ENCODE results near the gene WDCP.
"Not testable (repeated sequence)": the region's sequence is repeated elsewhere in the genome, so short reads cannot be mapped to it uniquely, and the experiment has no call there.

WDCP gene

DNA sequence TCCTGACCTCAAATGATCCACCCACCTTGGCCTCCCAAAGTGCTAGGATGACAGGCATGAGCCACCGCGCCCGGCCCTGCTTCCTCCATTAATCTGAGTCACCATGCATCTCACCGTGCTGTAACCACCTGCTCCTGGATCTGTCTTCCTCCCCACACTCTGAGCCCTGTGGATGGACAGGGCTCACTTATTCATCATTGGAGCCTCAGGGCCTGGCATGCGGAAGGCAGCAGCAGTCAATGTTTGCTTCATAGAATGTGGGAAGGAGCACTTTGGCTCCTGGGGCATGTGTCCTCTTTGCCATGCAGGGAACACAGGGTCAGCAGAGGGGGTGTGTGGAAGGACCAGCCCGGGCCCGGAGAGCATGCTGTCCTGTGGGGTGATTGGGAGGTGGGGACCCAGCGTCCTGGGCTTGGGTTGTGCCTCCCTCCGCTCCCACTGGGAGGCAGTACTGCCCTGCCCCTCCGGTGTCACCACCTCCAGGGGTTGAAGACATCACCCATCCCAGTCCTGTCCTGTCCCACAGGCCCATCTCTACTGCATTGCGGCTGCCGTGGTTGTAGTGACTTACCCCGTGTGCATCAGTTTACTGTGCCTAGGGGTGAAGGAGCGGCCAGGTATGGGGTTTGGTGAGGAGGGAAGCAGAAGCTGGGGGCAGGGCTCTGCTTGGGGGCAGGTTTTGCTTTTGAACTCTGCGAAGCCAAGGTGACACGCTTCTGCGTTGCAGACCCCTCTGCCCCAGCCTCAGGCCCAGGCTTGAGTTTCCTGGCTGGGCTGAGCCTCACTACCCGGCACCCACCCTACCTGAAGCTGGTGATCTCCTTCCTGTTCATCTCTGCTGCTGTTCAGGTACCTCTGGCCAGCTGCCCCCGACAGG lies 25.8 kb downstream of the WDCP start:
- no peak for DNase-seq

DNA sequence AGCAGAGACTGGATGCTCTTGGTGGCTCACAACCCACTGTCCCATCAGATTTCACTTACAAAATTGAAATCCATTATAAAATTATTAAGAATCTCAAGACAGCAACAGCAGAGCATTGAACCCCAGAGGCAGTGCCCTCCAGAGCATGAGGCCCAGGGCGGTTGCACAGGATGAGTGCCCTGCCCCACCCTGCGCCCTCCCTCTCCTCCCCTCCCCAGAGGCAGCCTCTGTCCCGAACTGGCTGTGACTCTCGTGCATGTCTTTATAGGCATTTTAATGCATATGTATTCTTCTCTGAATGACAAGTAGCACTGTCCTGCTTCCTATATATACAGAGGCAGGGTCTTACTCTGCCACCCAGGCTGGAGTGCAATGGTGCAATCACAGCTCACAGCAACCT lies 26.9 kb downstream of the WDCP start:
- no peak for DNase-seq

DNA sequence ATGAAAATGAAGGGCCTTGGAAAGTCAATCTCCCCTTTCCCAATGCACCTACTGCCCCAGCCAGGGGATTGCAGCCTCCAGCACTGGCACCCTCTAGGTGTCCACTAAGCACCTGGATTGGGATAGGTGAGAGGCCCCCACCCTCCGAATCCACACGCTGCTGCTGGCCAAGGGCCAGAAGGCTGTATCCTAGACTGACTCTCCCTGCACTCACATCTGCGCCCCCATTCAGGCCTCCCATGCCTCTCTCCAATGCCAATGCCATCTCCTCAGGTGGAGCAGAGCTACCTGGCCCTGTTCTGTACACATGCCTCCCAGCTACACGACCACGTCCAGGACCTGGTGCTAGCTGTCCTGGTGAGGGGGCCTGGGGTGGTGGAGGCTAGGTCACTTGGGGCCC lies 27.5 kb downstream of the WDCP start:
- no peak for DNase-seq

DNA sequence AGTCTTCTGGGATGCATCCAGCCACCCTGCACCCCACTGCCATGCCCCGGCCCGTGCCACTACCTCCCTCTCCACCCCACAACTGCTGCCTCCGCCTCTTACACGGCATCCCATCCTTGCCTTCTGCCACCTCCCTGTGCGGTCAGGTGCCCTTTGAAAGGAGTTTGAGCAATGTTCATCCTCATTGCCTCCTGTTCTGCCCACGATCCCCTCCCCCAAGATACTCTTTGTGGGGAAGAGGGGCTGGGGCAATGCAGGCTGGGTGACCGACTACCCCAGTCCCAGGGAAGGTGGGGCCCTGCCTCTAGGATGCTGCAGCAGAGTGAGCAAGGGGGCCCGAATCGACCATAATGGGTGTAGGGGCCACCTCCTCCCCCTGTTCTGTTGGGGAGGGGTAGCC lies 28.9 kb downstream of the WDCP start:
- no peak for DNase-seq

DNA sequence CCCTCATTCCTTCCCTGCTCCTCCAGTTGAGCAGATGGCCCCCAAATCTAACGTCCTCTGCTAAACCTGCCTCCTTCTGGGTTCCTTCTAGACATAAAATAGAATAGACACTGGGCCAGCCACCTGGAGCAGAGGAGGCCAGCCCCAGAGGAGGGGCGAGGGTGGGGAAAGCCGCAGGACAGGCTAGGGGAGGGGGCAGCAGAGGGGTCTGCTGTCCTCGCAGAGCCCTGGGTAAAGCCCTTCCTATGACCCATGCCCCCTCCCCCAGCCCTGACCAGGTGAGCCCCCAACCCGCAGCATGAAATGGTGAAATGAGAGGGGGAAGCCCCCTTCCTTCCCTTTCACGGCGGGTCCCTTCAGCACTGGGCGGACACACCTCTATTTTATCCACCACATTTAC lies 29.5 kb downstream of the WDCP start:
- no peak for DNase-seq

DNA sequence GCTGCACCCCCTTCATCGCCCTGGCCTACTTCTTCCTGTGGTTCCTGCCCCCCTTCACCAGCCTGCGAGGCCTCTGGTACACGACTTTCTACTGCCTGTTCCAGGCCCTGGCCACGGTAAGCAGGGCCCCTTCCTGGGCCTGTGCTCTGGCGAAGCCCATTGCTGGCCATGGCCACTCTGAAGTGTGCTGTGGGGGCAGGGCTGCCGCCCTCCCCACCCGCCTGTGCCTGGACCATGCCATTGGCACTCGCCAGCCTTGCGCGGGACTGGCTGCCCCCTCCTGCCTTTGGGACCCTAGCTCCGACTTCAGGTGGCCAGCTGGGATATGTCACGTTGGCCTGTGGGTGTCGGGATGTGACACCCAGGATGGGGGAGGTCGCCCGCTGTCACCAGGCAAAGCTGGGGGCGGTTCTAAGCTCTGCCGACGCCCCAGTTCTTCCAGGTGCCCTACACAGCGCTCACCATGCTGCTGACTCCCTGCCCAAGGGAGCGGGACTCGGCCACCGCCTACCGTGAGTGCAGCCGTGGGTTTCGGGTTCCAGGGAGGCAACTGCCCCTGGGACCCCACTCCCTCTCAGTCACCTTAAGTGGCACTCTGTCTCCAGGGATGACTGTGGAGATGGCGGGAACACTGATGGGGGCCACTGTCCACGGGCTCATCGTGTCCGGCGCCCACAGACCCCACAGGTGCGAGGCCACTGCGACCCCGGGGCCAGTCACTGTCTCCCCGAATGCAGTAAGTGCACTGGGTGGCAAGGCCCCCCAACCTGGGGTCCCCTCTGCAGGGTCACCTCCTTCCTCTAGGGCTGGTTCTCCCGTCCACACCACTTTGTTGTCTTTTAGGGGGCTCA lies 30.1 kb downstream of the WDCP start:
- DNase-seq = no peak

DNA sequence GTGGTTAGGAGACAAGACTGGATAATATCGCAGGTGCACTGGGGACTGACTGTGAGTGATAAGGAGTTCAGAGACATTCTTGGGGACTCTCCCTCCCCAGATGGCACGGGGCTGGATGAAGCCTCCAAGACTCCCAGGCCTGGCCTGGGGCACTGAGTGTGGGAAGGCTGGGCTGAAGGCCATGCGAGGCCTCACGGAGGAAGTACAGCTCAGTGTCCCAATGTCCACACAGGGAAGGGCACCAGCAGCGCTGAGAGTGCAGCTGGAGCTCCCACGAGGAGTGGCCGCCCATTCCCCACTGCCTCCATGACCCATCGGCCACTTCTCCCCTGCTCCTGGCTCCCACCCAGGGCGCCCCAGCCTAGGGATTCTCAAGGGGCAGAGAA lies 30.8 kb downstream of the WDCP start:
- no peak for DNase-seq

DNA sequence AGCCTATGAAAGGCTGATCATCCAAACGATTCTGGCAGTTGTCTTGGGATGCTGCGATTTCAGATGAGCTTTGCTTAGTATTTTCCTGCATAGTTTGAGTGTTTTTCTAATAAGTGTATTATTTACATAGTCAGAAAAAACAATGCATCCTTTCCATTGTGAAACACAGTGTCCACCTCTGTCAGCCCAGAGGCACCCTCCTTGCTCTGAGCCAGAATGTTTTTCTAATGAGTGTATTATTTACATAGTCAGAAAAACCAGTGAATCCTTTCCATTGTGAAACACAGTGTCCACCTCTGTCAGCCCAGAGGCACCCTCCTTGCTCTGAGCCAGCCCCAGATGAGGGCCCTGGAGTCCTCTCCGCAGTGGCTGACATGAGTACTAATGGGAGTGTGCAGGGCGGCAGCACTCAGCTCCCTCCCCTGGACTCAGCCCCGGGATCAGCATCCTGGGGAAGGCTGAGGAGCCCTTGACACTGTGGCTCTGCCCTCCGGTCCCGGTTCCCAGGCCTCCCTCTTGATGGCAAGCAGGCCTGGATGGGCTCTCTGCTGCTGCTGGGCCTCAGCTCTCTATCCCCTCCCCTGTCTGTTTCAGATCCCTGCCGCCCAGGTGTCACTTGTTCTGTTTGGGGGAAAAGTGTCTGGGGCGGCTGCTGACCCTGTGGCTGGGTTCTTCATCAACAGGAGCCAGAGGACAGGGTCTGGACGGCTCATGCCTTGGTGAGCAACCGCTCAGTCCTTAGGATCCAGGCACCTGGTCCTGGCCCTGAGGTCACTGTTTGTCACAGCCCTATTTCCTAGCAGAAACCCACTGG lies 31.4 kb downstream of the WDCP start:
- no peak for DNase-seq

DNA sequence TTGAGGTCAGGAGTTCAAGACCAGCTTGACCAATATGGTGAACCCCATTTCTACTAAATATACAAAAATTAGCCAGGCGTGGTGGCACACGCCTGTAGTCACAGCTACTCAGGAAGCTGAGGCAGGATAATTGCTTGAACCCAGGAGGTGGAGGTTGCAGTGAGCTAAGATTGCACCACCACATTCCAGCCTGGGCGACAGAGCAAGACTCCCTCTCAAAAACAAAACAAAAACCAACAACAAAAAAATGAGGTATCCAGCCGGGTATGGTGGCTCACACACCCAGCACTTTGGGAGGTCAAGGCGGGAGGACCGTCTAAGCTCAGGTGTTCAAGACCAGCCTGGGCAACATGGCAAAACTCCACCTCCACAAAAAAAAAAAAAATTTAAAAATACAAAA lies 32.3 kb downstream of the WDCP start:
- not testable (repeated sequence) for DNase-seq

DNA sequence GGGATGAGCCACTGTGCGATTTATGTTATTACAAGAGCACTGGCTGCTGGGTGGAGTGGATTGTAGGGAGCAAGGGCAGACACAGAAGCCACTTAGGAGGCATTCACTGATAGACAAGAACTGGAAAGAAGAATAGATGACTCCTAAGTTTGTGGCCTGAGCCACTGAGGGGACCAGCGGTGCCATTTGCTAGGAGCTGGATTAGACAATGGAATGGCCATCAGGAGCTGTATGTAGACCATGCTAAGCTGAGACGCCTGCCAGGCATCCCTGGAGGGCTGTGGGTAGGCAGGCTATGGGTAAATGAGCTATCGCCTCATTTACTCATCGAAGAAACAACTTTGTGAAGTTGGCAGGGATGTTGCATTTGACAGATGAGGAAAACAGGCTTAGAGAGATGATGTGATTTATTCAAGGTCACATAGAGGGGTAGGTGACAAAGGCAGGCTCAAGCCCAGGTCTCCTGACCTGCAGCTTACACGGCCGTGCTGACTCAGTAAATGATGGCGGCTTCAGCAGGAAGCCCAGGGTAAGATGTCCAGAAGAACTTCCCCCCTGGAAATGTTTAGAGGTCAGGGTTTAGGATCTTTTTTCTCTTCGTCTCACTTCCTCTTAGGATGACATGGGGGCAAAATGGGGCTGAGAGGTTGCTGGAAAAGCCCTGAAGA lies 34.5 kb downstream of the WDCP start:
- DNase-seq = no peak

DNA sequence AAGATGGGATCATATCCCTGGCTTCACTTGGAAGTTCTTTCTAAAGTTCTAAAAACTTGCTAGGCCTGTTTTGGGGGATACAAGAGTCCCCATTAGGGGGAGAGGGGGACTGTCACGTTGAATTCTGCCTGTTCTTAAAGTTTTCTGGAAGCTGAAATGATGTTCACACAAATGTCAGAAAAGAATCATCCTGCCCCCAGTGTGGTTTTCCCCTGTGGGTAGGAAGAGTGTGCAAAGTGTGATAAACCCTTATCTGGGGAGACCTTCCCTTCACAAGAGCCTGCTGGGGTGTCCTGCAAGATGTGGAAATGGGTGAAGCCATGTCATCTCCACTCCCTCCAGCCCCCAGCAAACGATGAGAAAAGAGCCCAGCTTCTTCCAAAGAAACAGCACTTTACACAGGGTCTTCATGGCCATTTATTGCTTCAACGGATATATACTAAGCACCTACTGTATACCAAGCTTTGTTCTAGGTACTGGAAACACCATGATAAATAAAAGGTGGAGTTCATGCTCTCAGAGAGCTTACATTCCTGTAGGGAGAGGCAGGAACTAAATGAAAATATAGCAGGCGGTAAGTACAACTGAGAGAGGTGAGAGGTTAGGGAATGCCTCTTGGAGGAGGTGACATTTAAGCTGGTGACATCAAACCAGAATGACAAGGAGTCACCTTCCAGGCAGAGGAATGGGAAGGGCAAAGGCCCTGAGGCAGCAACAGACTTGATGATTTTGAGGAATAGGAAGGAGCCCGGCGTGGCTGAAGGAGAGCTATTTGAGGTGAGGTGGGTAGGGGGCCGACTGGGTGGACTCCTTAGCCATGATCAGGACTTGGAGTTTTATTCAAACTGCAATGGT lies 35.7 kb downstream of the WDCP start:
- DNase-seq = no peak

DNA sequence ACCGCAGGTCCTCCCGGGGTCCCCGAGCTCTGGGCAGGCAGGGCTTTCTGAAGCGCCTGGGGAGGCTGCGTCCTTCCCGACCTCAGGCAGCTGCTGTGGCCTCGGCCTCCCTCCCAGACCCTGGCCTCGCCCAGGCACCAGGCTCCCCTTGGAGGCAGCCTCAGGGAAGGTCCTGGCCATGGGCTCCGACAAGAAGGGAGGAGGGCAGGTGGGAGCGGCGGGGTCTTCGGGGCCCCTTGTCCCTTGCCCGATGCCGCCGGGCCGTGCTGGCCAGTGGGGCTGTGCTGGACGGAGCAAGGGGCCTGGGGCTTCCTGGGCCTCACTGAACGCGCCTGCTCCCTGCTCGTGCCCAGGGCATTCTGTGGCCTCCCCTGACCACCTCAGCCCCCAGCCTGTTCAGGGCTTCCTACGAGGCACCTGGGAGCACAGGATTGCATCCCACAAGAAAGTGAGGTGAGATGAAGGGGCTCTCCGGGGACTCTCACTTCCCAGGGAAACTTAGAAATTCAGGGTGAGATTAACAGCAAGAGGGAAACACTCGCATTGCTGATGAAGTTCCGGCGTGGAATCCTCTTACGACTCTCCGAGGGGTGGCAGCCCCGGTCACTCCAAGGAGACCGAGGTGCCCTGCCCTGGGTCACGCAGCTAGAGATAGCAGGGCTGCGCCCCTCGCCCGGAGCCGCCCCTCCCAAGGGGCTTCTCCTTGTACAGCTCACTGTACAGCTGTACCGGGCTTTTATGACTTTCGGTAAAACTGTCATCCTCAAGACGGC lies 36.5 kb downstream of the WDCP start:
- DNase-seq = no peak

DNA sequence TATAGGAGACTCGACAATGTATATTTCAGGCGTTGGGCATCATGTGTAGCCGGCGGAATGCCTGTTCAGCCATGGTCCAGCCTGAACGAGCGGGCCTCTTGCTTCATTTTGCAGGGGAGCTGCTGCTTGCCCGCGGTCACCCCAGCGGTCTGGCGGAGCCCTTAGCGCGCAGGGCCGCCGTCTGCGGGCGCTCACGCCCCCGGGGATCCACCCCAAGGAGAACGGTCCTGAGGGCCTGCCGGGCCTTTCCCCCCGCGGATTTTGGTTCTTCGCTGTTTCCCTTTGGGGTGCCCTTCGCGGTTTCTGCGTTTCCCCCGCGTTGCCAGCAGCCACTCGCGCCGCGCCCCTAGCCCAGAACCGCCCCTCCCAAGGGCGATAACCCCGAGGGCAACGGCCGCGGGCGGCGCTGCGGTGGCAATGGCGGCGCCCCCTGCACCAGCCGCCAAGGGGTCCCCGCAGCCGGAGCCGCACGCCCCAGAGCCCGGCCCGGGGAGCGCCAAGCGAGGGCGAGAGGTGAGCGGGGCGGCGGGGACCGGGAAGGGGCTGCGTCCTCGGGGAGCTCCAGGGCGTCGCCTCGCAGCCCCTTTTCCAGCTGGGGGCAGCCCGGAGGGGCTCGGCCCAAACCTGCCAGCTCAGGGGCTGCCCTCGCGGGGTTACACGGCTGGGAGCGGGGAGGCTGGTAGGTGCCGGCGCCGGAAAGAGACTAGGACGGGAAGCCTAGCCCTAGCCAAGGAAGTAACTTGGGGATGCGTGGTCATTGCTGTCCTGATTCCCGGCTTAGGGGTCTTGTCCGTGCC lies 37.3 kb downstream of the WDCP start, which contains the start of gene MFSD2B:
TSS of gene MFSD2B (plus strand) at position 406 of the 797 bp plus-strand sequence. CDS start at position 418, 12 bp downstream.
- DNase-seq = no peak

DNA sequence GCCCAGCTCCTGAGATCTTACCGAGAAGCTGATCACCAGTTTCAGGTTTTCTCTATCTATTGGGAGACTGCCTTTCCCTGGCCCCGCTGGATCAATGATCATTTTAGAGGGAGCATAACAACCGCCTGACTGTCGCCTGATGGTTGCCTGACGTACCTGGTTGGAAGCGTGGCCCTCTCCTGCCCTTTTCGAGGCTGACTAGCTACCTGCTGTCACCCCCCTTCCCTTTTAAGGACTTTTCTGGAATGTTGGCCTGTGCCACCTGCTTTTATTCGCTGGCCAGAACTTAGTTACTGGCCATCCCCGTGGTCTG lies 37.9 kb downstream of the WDCP start:
- no peak for DNase-seq

DNA sequence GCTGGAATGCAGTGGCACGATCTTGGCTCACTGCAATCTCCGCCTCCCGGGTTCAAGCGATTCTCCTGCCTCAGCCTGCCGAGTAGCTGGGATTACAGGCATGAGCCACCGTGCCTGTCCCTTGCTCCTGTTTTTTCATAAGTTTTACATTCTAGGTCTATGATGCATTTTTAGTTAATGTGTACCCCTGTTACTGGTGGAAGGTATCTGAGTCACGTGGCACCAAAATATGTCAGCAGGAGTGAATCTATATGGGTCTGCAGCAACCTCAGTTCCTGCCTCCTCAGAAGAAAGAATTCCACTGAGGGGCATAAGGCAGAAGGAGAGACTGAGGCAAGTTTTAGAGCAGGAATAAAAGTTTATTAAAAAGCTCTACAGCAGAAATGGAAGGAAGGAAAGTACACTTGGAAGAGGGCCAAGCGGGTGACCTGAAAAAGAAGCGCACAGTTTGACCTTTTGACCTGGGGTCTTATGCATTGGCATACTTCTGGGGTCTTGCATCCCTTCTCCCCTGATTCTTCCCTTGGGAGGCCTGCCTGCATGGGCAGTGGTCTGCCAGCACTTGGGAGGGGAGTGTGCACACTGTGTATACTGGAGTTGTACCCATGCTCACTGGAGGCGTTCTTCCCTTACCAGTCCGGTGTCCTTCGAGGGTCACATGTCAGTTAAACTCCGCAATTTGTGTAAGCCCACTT lies 38.4 kb downstream of the WDCP start:
- DNase-seq = no peak

DNA sequence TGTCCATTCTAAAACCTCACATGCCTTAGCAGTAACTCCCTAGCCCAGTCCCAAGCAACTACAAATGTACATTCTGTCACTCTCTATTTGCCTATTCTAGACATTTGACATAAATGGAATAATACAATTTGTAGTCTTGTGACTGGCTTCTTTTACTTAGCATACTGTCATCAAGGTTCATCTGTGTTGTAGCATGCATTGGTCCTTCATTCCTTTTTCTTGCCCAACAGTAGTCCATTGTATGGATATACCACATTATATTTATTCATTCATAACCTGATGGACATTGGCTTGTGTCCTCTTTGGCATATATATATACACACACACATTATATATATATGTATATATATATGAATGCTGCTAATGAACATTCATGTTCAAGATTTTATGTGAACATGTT lies 39.5 kb downstream of the WDCP start:
- DNase-seq = no peak

DNA sequence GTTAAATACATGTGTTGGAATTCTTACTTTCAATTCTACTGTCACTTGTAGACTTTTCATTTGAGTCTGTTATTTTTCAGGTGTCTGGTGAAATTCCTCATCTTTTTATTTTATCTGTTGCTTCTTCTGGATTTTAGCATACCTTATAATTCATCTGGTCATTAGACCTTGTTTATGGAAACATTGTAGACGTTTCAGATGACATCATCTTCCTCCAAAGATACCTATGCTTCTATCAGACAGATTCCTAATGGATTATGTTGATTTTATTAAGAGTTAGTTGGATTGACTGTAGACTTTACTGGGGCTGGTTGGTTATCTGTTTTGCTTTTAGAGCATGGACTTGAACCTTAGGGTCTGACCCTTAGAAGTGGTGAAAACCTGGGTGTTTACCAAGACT lies 52.6 kb downstream of the WDCP start:
- no peak for DNase-seq

DNA sequence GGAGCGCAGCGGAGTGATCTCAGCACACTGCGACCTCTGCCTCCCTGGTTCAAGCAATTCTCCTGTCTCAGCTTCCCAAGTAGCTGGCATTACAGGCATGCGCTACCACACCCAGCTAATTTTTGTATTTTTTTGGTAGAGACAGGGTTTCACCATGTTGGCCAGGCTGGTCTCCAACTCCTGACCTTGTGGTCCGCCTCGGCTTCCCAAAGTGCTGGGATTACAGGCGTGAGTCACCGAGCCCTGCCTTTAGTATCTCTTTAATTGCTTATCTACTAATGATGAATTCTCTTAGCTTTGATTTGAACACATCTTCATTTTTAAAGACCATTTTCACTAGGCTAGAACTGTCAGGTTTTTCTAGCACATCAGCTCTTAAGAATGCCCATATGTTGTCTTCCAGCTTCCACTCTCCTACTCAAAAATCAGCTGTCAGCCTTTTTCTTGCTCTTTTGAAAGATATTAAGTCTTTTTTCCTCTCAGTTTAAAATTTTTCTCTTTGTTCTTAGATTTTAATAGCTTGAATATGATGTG lies 53.4 kb downstream of the WDCP start:
- DNase-seq = no peak

DNA sequence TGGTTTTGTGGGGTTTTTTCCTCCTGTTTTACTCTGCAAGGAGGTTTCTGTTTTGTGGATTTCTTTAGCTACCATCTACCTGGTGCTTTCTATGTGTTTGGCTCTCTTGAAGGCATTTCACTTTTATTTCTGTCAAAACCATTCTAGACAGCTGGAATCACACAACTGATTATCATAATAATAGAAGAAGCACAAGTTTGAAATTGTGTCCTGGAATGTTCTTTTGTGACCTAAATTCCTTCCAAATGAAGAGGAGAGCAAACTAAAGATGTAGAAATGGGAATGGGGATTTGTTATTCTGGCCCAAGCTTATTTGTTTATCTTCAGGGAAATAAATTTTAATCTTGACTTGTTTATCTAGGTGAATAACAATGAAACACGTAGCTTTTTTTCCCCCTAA lies 54.3 kb downstream of the WDCP start:
- no peak for DNase-seq

Measured in hippocampal formation (tissue), 2 donors.